HepG2 (cell line): ENCODE results near the gene GLYR1. TPM values are rescaled to one million over a fixed set of nuclear protein-coding genes. Genes with fewer than 3 reads are reported as not detected.

Experiments
- EEA1 ChIP-seq: sonication (generic); formaldehyde crosslinking; IDR thresholded peaks from 2 replicates; pipeline ENCODE4 v1.5.1; 2020; ENCODE audit warnings: mild to moderate bottlenecking, missing genetic modification reagents, borderline replicate concordance
- NFE2 ChIP-seq: sonication (generic); formaldehyde crosslinking; IDR thresholded peaks from 2 replicates; pipeline ENCODE4 v1.4.0; 2020; ENCODE audit warnings: missing genetic modification reagents
- ZNF558 ChIP-seq: sonication (generic); formaldehyde crosslinking; IDR thresholded peaks from 2 replicates; pipeline ENCODE4 v1.9.0; 2022; ENCODE audit warnings: mild to moderate bottlenecking, missing genetic modification reagents, borderline replicate concordance
- polyA plus RNA-seq, 8 experiments: library from polyadenylated mRNA; depleted of rRNA in 3 of 8; stranded (reverse) in 7 of 8; unstranded in 1 of 8; fragments of >200 nt; fragmentation: Illumina TruSeq in 4 of 8; extraction: Trizol in 4 of 8; gene quantifications; 2 replicates each; pipeline versions ENCODE4 v1.2.1 to v1.2.3, GENCODE V29; 2011 to 2016; ENCODE audit warnings: low read depth in 4 of 8, missing spikeins in 1 of 8, mixed read lengths in 1 of 8; ENCODE audit not compliant: insufficient read depth in 1 of 8
- total RNA-seq, 5 experiments: library from RNA; depleted of rRNA; stranded (reverse); fragments of >200 nt; fragmentation: Illumina TruSeq; extraction: Trizol; gene quantifications; 2 replicates each; pipeline ENCODE4 v1.2.3, GENCODE V29; 2016; ENCODE audit warnings: low read depth in 1 of 5
- TF ChIP-seq, protein P1 (sequence below): sonication (generic); formaldehyde crosslinking; IDR thresholded peaks from 2 replicates; pipeline ENCODE4 v1.4.0; 2020; ENCODE audit warnings: mild to moderate bottlenecking, missing genetic modification reagents
- TF ChIP-seq, protein P2 (sequence below): sonication (generic); formaldehyde crosslinking; IDR thresholded peaks from 2 replicates; pipeline ENCODE4 v1.9.0; 2021; ENCODE audit warnings: missing genetic modification reagents, borderline replicate concordance
- TF ChIP-seq, protein P3 (sequence below): sonication (generic); formaldehyde crosslinking; IDR thresholded peaks from 2 replicates; pipeline ENCODE4 v1.5.0; 2020; ENCODE audit warnings: mild to moderate bottlenecking, missing genetic modification reagents, borderline replicate concordance
- TF ChIP-seq, protein P4 (sequence below): sonication (generic); formaldehyde crosslinking; IDR thresholded peaks from 2 replicates; pipeline ENCODE4 v1.4.0; 2020; ENCODE audit warnings: missing genetic modification reagents

The GLYR1 gene
- total and polyA plus RNA-seq, 2 of the 13 experiments (the other 11 are each of a cell fraction or from before 2014, with no cell fraction given) = 28.3 to 48.7 TPM

DNA sequence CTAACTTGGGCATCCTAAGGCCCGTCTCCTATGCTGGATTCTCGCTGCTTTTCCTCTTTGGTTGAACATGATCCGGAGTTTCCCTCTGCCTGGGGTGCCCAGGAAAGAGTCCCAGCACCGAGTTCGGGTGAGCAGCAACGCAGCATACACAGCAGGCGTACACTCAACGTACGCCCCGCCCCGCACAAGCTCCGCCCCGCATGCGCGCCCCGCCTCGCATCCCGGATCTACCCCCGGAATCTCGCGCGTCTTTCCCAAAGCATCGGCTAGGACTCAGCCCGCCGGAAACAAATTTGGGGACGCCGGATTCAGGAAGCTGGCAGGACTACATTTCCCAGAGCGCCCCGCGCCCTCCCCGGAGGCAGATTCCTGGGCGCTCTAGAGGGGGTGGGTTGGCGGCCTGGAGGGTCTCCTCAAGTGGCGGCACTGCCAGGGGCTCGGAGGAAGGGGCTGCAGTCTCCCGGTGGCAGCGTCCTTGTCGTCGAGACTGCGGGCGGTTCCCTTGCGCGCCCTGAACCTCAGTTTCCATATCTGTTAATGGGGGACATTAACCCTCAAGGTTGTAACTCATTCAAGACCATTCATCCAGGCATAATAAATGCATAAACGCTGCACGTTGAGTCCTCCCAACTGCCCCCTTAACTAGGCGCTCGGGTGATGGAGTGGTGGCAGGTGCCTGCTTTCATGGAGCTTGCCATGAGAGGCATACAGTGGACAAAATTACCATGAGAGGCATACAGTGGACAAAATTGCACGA, 78.4 kb downstream of the GLYR1 start (continued):
- TF ChIP-seq, protein P1, sequence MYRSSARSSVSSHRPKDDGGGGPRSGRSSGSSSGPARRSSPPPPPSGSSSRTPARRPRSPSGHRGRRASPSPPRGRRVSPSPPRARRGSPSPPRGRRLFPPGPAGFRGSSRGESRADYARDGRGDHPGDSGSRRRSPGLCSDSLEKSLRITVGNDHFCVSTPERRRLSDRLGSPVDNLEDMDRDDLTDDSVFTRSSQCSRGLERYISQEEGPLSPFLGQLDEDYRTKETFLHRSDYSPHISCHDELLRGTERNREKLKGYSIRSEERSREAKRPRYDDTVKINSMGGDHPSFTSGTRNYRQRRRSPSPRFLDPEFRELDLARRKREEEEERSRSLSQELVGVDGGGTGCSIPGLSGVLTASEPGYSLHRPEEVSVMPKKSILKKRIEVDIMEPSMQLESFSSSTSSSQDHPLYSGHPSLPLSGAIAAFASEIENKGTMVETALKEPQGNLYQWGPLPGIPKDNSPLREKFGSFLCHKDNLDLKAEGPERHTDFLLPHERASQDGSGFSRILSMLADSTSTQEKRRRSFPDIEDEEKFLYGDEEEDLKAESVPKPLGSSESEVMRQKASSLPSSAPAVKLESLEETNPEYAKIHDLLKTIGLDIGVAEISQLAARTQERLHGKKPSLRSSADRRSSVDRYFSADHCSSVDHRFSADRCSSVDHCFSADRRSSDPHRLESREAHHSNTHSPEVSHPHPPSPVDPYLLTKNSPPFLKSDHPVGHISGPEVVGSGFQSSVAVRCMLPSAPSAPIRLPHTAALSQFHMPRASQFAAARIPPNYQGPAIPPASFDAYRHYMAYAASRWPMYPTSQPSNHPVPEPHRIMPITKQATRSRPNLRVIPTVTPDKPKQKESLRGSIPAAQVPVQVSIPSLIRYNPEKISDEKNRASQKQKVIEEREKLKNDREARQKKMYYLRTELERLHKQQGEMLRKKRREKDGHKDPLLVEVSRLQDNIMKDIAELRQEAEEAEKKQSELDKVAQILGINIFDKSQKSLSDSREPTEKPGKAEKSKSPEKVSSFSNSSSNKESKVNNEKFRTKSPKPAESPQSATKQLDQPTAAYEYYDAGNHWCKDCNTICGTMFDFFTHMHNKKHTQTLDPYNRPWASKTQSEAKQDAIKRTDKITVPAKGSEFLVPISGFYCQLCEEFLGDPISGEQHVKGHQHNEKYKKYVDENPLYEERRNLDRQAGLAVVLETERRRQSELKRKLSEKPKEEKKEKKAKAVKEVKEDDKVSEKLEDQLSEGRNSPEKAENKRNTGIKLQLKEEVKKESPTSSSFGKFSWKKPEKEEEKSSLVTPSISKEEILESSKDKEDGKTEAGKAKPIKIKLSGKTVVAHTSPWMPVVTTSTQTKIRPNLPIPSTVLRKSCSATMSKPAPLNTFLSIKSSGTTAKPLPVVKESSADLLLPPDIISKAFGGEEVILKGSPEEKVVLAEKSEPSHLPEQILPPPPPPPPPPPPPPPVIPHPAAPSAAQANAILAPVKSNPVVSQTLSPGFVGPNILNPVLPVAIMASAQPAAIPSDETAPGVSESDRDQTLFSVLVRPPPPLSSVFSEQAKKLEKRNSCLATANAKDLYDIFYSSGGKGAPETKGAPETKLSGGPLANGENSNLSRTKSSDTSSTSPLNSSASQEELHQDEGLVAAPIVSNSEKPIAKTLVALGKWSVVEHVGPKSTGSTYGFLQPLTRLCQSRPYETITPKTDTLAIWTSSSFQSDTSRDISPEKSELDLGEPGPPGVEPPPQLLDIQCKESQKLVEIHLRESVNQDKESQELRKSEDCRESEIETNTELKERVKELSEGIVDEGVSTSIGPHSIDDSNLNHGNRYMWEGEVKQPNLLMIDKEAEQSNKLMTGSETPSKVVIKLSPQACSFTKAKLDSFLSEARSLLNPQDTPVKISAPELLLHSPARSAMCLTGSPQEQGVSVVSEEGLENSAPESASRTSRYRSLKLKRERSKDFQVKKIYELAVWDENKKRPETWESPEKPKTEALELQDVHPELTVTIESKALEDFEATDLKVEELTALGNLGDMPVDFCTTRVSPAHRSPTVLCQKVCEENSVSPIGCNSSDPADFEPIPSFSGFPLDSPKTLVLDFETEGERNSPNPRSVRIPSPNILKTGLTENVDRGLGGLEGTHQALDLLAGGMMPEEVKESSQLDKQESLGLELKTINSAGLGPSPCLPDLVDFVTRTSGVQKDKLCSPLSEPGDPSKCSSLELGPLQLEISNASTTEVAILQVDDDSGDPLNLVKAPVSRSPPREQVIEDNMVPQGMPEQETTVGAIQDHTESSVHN (CRISPR knock-in tag) = no peak
- TF ChIP-seq, protein P2, sequence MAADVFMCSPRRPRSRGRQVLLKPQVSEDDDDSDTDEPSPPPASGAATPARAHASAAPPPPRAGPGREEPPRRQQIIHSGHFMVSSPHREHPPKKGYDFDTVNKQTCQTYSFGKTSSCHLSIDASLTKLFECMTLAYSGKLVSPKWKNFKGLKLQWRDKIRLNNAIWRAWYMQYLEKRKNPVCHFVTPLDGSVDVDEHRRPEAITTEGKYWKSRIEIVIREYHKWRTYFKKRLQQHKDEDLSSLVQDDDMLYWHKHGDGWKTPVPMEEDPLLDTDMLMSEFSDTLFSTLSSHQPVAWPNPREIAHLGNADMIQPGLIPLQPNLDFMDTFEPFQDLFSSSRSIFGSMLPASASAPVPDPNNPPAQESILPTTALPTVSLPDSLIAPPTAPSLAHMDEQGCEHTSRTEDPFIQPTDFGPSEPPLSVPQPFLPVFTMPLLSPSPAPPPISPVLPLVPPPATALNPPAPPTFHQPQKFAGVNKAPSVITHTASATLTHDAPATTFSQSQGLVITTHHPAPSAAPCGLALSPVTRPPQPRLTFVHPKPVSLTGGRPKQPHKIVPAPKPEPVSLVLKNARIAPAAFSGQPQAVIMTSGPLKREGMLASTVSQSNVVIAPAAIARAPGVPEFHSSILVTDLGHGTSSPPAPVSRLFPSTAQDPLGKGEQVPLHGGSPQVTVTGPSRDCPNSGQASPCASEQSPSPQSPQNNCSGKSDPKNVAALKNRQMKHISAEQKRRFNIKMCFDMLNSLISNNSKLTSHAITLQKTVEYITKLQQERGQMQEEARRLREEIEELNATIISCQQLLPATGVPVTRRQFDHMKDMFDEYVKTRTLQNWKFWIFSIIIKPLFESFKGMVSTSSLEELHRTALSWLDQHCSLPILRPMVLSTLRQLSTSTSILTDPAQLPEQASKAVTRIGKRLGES (CRISPR knock-in tag) = no peak
- TF ChIP-seq ZNF558 (CRISPR knock-in tag) (no peak), EEA1 (no peak), NFE2 (CRISPR knock-in tag) (no peak)
- TF ChIP-seq, protein P3, sequence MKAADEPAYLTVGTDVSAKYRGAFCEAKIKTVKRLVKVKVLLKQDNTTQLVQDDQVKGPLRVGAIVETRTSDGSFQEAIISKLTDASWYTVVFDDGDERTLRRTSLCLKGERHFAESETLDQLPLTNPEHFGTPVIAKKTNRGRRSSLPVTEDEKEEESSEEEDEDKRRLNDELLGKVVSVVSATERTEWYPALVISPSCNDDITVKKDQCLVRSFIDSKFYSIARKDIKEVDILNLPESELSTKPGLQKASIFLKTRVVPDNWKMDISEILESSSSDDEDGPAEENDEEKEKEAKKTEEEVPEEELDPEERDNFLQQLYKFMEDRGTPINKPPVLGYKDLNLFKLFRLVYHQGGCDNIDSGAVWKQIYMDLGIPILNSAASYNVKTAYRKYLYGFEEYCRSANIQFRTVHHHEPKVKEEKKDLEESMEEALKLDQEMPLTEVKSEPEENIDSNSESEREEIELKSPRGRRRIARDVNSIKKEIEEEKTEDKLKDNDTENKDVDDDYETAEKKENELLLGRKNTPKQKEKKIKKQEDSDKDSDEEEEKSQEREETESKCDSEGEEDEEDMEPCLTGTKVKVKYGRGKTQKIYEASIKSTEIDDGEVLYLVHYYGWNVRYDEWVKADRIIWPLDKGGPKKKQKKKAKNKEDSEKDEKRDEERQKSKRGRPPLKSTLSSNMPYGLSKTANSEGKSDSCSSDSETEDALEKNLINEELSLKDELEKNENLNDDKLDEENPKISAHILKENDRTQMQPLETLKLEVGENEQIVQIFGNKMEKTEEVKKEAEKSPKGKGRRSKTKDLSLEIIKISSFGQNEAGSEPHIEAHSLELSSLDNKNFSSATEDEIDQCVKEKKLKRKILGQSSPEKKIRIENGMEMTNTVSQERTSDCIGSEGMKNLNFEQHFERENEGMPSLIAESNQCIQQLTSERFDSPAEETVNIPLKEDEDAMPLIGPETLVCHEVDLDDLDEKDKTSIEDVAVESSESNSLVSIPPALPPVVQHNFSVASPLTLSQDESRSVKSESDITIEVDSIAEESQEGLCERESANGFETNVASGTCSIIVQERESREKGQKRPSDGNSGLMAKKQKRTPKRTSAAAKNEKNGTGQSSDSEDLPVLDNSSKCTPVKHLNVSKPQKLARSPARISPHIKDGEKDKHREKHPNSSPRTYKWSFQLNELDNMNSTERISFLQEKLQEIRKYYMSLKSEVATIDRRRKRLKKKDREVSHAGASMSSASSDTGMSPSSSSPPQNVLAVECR (CRISPR knock-in tag) = peak; percentile 78; the same call in 1 of the 2 replicates
- TF ChIP-seq, protein P4, sequence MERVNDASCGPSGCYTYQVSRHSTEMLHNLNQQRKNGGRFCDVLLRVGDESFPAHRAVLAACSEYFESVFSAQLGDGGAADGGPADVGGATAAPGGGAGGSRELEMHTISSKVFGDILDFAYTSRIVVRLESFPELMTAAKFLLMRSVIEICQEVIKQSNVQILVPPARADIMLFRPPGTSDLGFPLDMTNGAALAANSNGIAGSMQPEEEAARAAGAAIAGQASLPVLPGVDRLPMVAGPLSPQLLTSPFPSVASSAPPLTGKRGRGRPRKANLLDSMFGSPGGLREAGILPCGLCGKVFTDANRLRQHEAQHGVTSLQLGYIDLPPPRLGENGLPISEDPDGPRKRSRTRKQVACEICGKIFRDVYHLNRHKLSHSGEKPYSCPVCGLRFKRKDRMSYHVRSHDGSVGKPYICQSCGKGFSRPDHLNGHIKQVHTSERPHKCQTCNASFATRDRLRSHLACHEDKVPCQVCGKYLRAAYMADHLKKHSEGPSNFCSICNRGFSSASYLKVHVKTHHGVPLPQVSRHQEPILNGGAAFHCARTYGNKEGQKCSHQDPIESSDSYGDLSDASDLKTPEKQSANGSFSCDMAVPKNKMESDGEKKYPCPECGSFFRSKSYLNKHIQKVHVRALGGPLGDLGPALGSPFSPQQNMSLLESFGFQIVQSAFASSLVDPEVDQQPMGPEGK (CRISPR knock-in tag) = peak; percentile 13; the same call in 1 of the 2 replicates
